ENCODE results near the gene TIMP2.

DNA sequence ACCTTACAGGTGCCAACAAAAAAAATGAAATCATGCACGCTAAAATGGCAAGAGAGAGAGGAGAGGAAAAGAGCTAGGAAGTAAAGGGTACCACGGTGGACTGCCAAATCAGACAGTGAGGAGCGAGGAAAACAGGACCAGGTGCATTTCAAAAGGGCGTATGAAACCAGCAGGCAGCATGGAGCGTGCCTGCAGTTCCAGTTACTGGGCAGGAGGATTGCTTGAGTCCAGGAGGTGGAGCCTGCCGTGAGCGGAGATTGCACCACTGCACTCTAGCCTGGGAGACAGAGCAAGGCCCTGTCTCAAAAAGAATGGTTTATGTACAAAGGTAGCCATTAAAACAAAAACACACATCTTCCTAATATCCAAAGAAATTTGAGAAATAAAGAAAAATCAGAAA lies 100.9 kb downstream of the TIMP2 start:
- TF ChIP-seq, protein P1, sequence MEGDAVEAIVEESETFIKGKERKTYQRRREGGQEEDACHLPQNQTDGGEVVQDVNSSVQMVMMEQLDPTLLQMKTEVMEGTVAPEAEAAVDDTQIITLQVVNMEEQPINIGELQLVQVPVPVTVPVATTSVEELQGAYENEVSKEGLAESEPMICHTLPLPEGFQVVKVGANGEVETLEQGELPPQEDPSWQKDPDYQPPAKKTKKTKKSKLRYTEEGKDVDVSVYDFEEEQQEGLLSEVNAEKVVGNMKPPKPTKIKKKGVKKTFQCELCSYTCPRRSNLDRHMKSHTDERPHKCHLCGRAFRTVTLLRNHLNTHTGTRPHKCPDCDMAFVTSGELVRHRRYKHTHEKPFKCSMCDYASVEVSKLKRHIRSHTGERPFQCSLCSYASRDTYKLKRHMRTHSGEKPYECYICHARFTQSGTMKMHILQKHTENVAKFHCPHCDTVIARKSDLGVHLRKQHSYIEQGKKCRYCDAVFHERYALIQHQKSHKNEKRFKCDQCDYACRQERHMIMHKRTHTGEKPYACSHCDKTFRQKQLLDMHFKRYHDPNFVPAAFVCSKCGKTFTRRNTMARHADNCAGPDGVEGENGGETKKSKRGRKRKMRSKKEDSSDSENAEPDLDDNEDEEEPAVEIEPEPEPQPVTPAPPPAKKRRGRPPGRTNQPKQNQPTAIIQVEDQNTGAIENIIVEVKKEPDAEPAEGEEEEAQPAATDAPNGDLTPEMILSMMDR (conservative IDR thresholded peaks at IDR 0.05; ENCODE audit: low read depth, low read length) = no peak
- TF ChIP-seq, protein P2, sequence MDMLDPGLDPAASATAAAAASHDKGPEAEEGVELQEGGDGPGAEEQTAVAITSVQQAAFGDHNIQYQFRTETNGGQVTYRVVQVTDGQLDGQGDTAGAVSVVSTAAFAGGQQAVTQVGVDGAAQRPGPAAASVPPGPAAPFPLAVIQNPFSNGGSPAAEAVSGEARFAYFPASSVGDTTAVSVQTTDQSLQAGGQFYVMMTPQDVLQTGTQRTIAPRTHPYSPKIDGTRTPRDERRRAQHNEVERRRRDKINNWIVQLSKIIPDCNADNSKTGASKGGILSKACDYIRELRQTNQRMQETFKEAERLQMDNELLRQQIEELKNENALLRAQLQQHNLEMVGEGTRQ (IDR thresholded peaks at IDR 0.05; ENCODE audit: low read depth, low read length) = no peak
- no peak for TF ChIP-seq POLR2A (IDR thresholded peaks at IDR 0.05; ENCODE audit: low read depth, low read length)
- TF ChIP-seq CHD1 (IDR thresholded peaks at IDR 0.05; ENCODE audit: low read depth, low read length) = no peak
- no peak for TF ChIP-seq RAD21 (IDR thresholded peaks at IDR 0.05; ENCODE audit: low read length)
- no peak for TF ChIP-seq NFE2L2 (IDR thresholded peaks at IDR 0.05; ENCODE audit: low read depth, low read length)
- TF ChIP-seq MAZ (IDR thresholded peaks at IDR 0.05; ENCODE audit: borderline replicate concordance, low read depth, low read length) = no peak
- TF ChIP-seq FOS (IDR thresholded peaks at IDR 0.05; ENCODE audit: low read depth, low read length) = no peak
- TF ChIP-seq RCOR1 (IDR thresholded peaks at IDR 0.05; ENCODE audit: insufficient replicate concordance, low read length) = no peak
- TF ChIP-seq SMC3 (IDR thresholded peaks at IDR 0.05; ENCODE audit: low read depth, low read length) = no peak
